ENCODE data around the gene CLCN6.
A peak's percentile ranks its signal among the peaks of the same experiment; 100 is the strongest.

CLCN6 gene

DNA sequence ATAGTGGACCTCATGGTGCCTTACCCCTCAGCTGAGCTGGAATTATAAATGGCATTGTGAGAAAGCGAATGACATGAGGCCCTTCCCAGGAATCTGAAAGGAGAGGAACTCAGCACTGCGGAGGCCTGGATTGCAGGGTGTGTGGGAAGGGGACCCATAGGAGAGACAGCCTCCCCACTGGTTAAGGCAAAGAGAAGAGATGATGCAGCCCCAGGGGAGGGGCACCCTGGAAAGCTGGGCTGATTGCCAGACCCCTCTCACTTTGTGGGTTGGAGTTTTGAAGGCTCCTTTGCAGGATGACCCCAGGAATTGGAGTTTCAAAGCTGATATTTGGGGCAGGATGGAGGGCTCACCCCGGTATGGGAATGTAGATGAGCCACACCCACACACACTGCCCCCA lies 50.7 kb downstream of the CLCN6 start:
- DNase-seq, result no peak

- DNase-seq, result no peak
Measured at GRCh38 chr1:11857164-11857851, 51.3 kb downstream of the CLCN6 start.

- DNase-seq, result no peak
Measured at GRCh38 chr1:11858158-11858557, 52.2 kb downstream of the CLCN6 start.

GRCh38 chr1:11858613-11858967 lies 52.6 kb downstream of the CLCN6 start, which contains the start of gene NPPB:
NPPB (minus strand) TSS chr1:11858945; CDS start chr1:11858833, 112 bp downstream.
- DNase-seq, result no peak

DNA sequence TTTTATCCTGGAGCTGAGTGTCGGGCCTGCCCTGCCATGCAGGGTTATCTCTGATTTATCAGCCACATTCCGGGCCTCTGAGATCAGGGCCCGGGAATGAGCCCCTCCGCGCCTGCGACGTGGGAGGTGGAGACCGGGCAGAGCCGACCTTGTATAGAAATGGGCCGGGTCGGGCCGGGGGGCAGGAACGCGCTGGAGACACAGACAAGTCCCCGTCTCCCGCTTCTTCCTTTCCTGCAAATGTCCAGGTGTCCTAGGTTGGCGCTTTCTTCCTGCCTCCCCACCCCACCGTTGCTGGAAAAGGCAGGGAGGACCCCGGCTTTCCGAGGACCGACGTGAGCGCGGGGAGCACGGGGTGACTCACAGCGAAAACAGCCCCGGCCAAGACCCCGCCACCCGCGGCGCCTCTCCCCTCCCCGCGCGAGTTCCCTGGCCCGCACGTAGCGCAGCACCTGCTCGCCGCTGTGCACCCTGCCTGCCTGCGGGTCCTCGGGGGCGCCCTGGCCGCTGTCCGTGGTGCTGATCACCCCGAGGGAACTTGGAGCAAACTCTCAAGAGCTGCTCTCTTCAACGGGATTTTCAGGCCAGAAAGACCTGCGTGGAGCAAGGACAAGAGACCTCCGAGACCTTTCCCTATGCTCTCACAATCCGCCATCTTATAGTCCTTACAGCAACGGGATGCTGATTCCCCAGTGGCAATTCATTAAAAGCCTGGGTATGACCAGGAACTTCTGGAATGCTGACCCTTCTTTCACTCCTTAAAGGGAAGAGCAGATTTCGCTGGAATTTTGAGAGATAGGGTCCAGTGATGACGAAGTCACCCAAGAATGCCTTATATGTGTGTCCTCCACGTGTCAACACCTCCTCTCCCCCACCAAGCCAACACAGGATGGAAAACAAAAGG lies 53.2 kb downstream of the CLCN6 start:
- no peak for DNase-seq

- DNase-seq, result no peak
Measured at GRCh38 chr1:11860083-11860482, 54.1 kb downstream of the CLCN6 start.

DNA sequence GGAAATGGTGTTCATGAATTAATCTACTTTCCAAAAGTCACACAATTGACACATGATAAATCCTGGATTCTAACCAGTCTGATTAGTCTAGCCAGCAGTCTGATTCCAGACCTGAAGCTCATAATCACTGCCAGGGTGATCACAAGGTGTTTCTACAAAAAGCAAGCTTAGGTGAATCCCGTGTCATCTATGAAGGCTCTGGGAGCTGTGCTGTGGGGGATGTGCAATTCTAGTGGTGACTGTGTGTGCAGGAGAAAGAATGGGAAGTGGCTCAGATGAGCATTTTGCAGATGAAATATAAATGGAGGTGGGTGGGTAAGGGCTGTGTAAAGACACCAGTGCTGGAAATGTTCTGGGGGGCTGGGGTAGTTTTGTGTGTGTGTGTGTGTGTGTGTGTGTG lies 54.6 kb downstream of the CLCN6 start:
- no peak for DNase-seq

DNA sequence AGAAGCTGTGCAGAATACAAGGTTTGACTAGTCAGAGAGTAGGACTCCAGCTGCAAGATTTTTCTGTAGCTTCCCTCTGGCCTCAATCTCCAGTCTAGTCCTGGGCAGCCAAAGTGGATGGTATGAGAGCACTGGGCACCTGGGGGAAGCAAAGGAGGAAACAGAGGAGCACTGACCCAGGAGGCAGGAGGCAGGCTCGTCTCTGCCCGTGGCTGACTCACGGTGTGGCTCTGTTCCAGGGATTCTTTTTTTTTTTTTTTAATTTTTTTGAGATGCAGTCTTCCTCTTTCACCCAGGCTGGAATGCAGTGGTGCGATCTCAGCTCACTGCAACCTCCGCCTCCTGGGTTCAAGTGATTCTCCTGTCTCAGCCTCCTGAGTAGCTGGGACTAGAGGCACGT lies 56.9 kb downstream of the CLCN6 start:
- peak; percentile 28 for DNase-seq

DNA sequence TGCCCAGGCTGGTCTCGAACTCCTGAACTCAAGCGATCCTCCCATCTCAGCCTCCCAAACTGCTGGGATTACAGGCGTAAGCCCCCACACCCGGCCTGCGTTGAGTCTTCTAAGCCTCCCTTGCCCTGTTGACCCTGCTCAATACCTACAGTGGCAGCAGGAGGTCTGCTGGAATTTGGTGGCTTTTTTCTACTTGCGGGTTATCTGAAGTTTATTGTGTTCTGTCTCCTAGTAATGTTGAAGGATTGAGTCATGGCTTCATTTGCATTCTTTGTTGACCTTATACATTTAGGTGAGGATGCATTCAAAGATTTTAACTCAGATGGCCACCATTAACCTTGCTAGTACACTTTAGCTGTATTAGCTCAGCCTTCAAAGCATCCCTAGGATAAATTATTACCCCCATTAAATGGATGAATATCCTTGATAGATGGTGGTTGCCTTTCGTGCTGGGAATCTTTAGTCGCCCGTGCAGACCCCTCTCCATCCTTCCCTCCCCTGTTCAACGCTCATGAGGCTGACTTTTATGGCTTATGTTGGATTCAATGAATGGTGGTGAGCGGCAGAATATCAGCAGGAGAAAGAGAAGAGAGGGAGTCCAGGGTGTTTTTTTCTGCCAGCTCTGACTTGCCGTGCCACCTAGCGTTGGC lies 62.5 kb downstream of the CLCN6 start:
- no peak for DNase-seq

DNA sequence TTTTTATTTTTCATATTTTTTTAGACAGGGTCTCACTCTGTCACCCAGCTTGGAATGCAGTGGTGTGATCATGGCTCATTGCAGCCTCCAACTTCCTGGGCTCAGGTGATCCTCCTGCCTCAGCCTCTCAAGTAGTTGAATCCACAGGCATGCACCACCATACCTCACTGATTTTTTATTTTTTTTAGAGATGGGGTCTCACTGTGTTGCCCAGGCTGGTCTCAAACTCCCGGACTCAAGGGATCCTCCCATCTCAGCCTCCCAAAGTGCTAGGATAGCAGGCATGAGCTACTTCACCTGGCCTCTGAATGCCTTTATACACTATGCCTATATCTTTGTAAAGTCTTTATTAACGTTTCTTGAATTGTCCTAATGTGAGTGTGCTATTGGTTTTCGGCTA lies 63.1 kb downstream of the CLCN6 start:
- DNase-seq, result no peak

- DNase-seq, result no peak
Measured at GRCh38 chr1:11869650-11870207, 63.7 kb downstream of the CLCN6 start.

DNA sequence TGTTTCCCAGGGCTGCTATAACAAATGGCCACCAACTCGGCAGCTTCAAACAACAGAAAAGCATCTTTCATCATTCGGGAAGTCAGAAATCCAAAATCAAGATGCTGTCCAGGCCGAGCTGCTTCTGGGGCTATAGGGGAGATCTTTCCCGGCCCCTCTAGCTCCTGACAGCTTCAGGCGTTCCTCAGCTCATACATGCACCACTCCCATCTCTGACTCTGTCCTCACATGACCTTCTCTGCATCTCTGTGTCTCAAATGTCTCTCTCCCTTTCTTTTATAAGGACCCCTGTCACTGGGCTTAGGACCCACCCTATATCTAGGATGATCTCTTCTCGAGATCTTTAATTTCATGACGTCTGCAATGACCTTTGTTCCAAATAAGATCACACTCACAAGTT lies 66.6 kb downstream of the CLCN6 start:
- no peak for DNase-seq

DNA sequence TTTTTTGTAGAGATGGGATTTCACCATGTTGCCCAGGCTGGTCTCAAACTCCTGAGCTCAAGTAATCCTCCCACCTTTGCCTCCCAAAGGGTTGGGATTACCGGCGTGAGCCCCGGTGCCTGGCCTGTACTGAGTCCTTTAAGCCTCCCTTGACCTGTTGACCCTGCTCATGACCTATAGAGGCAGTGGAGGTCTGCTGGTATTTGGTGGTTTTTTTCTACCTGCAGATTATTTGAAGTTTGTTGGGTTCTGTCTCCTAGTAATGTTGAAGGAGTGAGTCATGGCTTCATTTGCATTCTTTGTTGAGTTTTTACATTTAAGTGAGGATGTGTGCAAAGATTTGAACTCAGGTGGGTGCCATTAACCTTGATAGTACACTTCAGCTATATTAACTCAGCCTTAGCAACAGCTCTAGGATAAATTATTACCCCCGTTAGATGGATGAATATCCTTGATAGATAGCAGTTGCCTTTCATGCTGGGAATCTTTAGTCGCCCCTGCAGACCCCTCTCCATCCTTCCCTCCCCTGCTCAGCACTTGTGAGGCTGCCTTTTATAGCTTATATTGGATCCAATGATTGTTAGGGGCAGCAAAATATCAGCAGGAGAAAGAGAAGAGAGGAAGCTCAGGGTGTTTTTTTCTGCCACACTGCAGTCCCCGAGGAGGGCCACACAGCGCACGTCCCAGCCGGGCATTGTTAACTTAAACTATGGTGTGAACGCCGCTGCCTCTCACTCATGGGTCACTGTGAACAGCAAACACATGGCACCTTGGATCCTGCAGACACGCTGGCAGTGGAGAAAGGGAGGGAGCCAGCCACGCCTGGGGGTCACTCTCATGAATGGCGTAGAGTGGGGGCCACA lies 67.6 kb downstream of the CLCN6 start:
- DNase-seq, result no peak

GRCh38 chr1:11874258-11874562 lies 68.2 kb downstream of the CLCN6 start:
- no peak for DNase-seq

- DNase-seq, result no peak
Measured at GRCh38 chr1:11874624-11875023, 68.6 kb downstream of the CLCN6 start.

DNA sequence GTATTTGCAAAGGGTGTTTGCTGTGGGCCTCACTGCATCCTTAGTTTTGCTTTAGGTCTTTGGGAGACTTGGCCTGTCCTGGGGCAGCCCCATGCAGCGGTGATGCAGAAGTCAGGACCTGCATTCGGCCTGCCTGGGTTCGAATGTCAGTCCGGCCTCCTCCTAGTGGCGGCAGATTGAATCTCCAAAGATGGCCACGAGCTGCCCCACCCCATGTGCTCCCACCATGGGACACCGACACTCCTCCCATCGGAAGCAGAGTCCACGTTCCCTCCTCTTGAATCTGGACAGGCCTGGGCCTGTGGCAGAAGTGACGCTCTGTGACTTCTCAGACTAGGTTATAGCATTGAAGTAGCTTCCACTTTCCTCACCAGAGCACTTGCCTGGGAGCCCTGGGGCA lies 69.1 kb downstream of the CLCN6 start:
- no peak for DNase-seq

GRCh38 chr1:11877074-11877473 lies 71.1 kb downstream of the CLCN6 start:
- DNase-seq, result no peak

- no peak for DNase-seq
Measured at GRCh38 chr1:11878081-11878890, 72.3 kb downstream of the CLCN6 start.

- DNase-seq, result no peak
Measured at GRCh38 chr1:11878891-11879190, 72.8 kb downstream of the CLCN6 start.

DNA sequence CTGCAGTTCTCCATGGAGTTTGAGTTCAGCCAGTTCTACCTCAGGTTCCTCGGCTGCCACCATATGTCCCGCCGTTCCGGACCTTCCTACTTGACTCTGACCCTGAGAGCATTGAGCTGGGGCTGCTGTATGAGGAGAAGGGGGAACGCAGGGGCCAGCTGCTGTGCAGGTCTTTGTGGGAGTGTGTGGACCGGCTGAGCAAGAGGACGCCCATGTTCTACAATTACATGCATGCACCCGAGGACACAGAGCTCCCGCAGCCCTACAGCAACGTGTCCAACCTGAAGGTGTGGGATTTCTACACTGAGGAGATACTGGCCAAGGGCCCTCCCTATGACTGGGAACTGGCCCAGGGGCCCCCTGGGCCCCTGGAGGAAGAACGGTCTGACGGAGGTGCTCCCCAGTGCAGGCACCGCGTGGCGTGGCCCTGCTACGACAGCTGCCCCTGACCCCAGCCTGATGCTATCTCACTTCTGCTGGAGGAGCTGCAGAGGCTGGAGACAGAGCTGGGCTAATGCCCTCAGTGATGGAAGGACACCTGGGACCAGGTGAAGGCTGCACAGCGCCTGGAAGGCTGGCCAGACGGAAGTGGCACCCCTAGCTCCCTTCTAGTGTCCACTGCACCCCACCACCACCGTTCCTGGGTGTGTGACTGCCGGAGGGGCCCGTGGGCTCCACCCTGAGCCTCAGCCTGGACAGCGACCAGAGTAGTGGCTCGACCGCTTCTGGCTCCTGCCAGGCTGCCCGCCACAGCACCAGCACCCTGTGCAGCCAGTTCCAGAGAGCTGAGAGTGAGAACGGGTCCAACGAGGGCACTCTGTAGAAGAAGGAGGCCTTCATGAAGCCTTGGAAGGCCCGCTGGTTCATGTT lies 73.6 kb downstream of the CLCN6 start:
- no peak for DNase-seq

- no peak for DNase-seq
Measured at GRCh38 chr1:11880181-11880575, 74.2 kb downstream of the CLCN6 start.
